HL-60 (cell line): ENCODE results near the gene TRIM47.

Experiments
- DNase-seq, 2 experiments: peaks; one replicate each; pipeline ENCODE4 v3.0.0-alpha.2; 2010 to 2020; ENCODE audit warnings: low read depth in 1 of 2, low spot score in 1 of 2
- H3K27ac ChIP-seq: fragments of 250-450 bp; sonication (Bioruptor Pico); replicated peaks from 2 replicates; pipeline ENCODE4 v1.5.1; 2020; ENCODE audit warnings: mild to moderate bottlenecking, moderate library complexity
- H3K27me3 ChIP-seq: fragments of 250-450 bp; sonication (Bioruptor Pico); 2 replicates; pipeline ENCODE4 v1.5.1; 2021; ENCODE audit warnings: mild to moderate bottlenecking, moderate library complexity; ENCODE audit not compliant: insufficient read depth, poor library complexity, severe bottlenecking
- H3K4me3 ChIP-seq: replicated peaks from 2 replicates; pipeline ENCODE4 v1.5.1; 2011; ENCODE audit warnings: mild to moderate bottlenecking, control low read depth, low read length; ENCODE audit not compliant: insufficient read depth
- CTCF ChIP-seq: IDR thresholded peaks from one replicate; pipeline ENCODE4 v1.5.1; 2011; ENCODE audit warnings: low read length, control low read depth, inconsistent platforms; ENCODE audit not compliant: insufficient read depth
- GABPA ChIP-seq: IDR thresholded peaks from 2 replicates; pipeline ENCODE4 v1.6.1; 2012; ENCODE audit warnings: low read depth
- POLR2AphosphoS5 ChIP-seq: IDR thresholded peaks from 2 replicates; pipeline ENCODE4 v1.6.1; 2012; ENCODE audit warnings: low read depth
- SPI1 ChIP-seq: IDR thresholded peaks from 2 replicates; pipeline ENCODE4 v1.6.1; 2012; ENCODE audit warnings: low read depth, mild to moderate bottlenecking, borderline replicate concordance
- TF ChIP-seq, protein P1 (sequence below): IDR thresholded peaks from 2 replicates; pipeline ENCODE4 v1.6.1; 2012; ENCODE audit warnings: low read depth; ENCODE audit not compliant: insufficient replicate concordance

Gene TRIM47

DNA sequence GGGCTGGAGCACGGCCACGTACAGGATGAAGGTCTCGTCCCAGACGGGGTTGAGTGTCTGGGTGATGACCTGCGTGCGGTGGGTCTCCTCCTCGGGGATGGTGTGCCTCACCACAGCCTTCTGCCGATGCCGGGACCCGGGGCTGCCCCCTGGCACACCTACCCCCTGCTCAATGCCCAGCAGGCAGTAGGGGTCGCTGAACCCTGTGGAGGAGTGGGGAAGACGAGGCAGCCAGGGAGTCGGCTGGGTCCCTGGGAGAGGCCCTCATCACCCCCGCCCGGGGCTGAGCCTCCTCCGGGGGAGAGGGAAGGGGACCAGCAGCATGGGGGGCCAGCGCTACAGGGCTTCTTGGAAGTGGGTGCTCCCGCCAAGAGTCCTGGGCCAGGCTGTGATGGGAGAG, 36.0 kb downstream of the TRIM47 start:
- TF ChIP-seq POLR2AphosphoS5 = no peak
- TF ChIP-seq, protein P1, sequence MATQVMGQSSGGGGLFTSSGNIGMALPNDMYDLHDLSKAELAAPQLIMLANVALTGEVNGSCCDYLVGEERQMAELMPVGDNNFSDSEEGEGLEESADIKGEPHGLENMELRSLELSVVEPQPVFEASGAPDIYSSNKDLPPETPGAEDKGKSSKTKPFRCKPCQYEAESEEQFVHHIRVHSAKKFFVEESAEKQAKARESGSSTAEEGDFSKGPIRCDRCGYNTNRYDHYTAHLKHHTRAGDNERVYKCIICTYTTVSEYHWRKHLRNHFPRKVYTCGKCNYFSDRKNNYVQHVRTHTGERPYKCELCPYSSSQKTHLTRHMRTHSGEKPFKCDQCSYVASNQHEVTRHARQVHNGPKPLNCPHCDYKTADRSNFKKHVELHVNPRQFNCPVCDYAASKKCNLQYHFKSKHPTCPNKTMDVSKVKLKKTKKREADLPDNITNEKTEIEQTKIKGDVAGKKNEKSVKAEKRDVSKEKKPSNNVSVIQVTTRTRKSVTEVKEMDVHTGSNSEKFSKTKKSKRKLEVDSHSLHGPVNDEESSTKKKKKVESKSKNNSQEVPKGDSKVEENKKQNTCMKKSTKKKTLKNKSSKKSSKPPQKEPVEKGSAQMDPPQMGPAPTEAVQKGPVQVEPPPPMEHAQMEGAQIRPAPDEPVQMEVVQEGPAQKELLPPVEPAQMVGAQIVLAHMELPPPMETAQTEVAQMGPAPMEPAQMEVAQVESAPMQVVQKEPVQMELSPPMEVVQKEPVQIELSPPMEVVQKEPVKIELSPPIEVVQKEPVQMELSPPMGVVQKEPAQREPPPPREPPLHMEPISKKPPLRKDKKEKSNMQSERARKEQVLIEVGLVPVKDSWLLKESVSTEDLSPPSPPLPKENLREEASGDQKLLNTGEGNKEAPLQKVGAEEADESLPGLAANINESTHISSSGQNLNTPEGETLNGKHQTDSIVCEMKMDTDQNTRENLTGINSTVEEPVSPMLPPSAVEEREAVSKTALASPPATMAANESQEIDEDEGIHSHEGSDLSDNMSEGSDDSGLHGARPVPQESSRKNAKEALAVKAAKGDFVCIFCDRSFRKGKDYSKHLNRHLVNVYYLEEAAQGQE = no peak
- TF ChIP-seq GABPA = no peak
- no peak for TF ChIP-seq CTCF
- no peak for TF ChIP-seq SPI1
- Histone ChIP-seq H3K4me3 (peak overlapping the region; percentile 81; the same call in 1 of the 2 replicates), H3K27ac (peak overlapping the region; percentile 94), H3K27me3 (no peaks in the 10 kb centered on the region)
- DNase-seq = no peak

- H3K27ac ChIP-seq = no peak overlapping the region
- TF ChIP-seq, protein P1 = no peak
- no peak for TF ChIP-seq GABPA
- no peak for TF ChIP-seq CTCF
- TF ChIP-seq POLR2AphosphoS5 = no peak
- TF ChIP-seq SPI1 = no peak
- no peaks in the 10 kb centered on the region for H3K27me3 ChIP-seq
- no peak overlapping the region for H3K4me3 ChIP-seq
- no peak for DNase-seq
Observed at GRCh38 chr17:75840799-75841164, 37.6 kb downstream of the TRIM47 start.

GRCh38 chr17:75839942-75840798, 38.2 kb downstream of the TRIM47 start:
- Histone ChIP-seq H3K27ac (no peak overlapping the region), H3K4me3 (no peak overlapping the region), H3K27me3 (no peaks in the 10 kb centered on the region)
- no peak for DNase-seq
- no peak for TF ChIP-seq CTCF
- TF ChIP-seq, protein P1 = no peak
- no peak for TF ChIP-seq POLR2AphosphoS5
- TF ChIP-seq GABPA = no peak
- TF ChIP-seq SPI1 = no peak
